Left lung (tissue), 10 donors: ENCODE measurements around the gene CLDN24. TPM values are rescaled to one million over a fixed set of nuclear protein-coding genes. Genes with fewer than 3 reads are reported as not detected.

Source experiments
- ATAC-seq: fragments of 200-7000 bp; cut with Tn5 transposase; one replicate; pipeline ENCODE4 v1.9.1; 2020; ENCODE audit warnings: moderate library complexity
- DNase-seq, 4 donors: peaks; one replicate each; pipeline ENCODE4 v3.0.0-alpha.2; 2013 to 2020
- H3K27ac ChIP-seq, 2 donors: fragments of 200-600 bp; sonication (generic) in 1 of 2; one replicate each; pipeline versions ENCODE4 v1.5.0 to v1.8.0; 2020 to 2021
- H3K27me3 ChIP-seq, 2 donors: fragments of 200-600 bp; sonication (generic) in 1 of 2; one replicate each; pipeline versions ENCODE4 v1.5.0 to v1.8.0; 2020 to 2021
- H3K36me3 ChIP-seq, 2 donors: fragments of 200-600 bp; sonication (generic) in 1 of 2; one replicate each; pipeline versions ENCODE4 v1.5.0 to v1.8.0; 2020 to 2021
- H3K4me1 ChIP-seq, 2 donors: fragments of 200-600 bp; one replicate each; pipeline ENCODE4 v1.8.0; 2021
- H3K4me3 ChIP-seq, 2 donors: fragments of 200-600 bp; sonication (generic) in 1 of 2; one replicate each; pipeline versions ENCODE4 v1.5.0 to v1.8.0; 2020 to 2021; ENCODE audit warnings: mild to moderate bottlenecking in 1 of 2
- H3K9me3 ChIP-seq, 2 donors: fragments of 200-600 bp; sonication (generic) in 1 of 2; one replicate each; pipeline versions ENCODE4 v1.5.0 to v1.8.0; 2020 to 2021
- intact Hi-C, 2 donors: fragments of 100-400 bp; cut with DNase I; formaldehyde crosslinking; loops; one replicate each; pipeline versions ENCODE4 v1.11.2 to v1.14.2; 2022
- polyA plus RNA-seq, 6 donors: library from polyadenylated mRNA; unstranded; fragments of 120-200 nt; gene quantifications; one replicate each; pipeline ENCODE4 v1.2.1, GENCODE V29; 2013; ENCODE audit not compliant: insufficient read length in 6 of 6
- total RNA-seq, 2 donors: library from RNA; stranded (reverse); fragmentation: NEBNext Ultra II Directional; extraction: Animal tissue kit (Norgen Biotek cat#: 25700); gene quantifications; one replicate each; pipeline ENCODE4 v1.2.1, GENCODE V29; 2021
- TF ChIP-seq, protein P1 (sequence below), 2 donors: fragments of 200-600 bp; sonication (generic) in 1 of 2; IDR thresholded peaks; one replicate each; pipeline versions ENCODE4 v1.5.0 to v1.8.0; 2021; ENCODE audit warnings: antibody characterized with exemption in 2 of 2
- donor health status: DM: no; HTN: yes; CAD: no.
- donor health status: DM: no; HTN: no; CAD: no.

CLDN24 gene
- total and polyA plus RNA-seq, 8 donors = 0.25 to 0.53 TPM; not detected in 6

DNA sequence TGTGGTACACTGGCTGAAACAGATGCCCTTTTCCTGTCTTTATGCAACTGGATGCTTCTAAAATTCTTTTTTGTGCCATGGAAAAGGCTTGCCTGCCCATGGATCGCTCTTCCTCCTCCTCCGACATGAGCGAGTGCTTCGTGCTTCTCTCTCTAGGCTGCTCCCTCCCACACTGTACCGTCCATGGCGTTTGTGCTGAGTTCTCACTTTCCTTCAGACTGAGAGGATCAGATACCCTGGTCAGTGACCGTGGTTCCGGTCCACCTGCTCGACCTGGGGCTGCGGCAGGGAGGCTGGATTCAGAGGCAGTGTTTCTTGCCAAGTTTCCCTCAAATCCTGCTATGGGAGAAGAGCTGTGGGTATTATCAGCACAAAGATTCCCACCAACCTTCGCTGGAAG is 10.2 kb upstream of the CLDN24 start:
- no peaks in the 10 kb centered on the region for H3K36me3 ChIP-seq
- DNase-seq = no peak
- TF ChIP-seq, protein P1, sequence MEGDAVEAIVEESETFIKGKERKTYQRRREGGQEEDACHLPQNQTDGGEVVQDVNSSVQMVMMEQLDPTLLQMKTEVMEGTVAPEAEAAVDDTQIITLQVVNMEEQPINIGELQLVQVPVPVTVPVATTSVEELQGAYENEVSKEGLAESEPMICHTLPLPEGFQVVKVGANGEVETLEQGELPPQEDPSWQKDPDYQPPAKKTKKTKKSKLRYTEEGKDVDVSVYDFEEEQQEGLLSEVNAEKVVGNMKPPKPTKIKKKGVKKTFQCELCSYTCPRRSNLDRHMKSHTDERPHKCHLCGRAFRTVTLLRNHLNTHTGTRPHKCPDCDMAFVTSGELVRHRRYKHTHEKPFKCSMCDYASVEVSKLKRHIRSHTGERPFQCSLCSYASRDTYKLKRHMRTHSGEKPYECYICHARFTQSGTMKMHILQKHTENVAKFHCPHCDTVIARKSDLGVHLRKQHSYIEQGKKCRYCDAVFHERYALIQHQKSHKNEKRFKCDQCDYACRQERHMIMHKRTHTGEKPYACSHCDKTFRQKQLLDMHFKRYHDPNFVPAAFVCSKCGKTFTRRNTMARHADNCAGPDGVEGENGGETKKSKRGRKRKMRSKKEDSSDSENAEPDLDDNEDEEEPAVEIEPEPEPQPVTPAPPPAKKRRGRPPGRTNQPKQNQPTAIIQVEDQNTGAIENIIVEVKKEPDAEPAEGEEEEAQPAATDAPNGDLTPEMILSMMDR (IDR thresholded peaks at IDR 0.05) = no peak
- no peak overlapping the region for H3K4me3 ChIP-seq
- no peaks in the 10 kb centered on the region for H3K27me3 ChIP-seq
- no peaks in the 10 kb centered on the region for H3K9me3 ChIP-seq
- intact Hi-C loops = no loop called here
- H3K27ac ChIP-seq = no peak overlapping the region
- no peak for ATAC-seq
- peaks cover 0 to 4% of the 10 kb centered on the region in 2 donors for H3K4me1 ChIP-seq

DNA sequence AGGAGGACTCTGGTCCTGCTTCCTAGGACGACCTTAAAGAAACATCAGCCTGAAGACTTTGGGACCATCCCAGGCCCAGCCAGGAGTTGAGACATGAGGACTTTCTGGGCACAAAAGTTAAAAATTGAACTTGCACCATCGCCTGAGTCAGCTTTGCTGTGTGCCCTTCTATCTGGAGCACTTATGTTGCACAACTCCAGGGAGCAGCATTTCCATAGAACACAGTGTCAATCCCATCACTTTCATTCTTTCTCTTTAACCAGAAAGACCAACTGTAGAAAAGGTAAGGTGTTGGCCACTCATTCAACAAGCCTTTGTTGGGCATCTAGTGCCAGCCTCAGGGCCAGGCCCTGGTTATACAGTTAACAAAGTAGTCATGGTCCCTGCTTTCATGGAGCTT is 8.6 kb upstream of the CLDN24 start:
- TF ChIP-seq, protein P1 (IDR thresholded peaks at IDR 0.05) = no peak
- no peak for ATAC-seq

DNA sequence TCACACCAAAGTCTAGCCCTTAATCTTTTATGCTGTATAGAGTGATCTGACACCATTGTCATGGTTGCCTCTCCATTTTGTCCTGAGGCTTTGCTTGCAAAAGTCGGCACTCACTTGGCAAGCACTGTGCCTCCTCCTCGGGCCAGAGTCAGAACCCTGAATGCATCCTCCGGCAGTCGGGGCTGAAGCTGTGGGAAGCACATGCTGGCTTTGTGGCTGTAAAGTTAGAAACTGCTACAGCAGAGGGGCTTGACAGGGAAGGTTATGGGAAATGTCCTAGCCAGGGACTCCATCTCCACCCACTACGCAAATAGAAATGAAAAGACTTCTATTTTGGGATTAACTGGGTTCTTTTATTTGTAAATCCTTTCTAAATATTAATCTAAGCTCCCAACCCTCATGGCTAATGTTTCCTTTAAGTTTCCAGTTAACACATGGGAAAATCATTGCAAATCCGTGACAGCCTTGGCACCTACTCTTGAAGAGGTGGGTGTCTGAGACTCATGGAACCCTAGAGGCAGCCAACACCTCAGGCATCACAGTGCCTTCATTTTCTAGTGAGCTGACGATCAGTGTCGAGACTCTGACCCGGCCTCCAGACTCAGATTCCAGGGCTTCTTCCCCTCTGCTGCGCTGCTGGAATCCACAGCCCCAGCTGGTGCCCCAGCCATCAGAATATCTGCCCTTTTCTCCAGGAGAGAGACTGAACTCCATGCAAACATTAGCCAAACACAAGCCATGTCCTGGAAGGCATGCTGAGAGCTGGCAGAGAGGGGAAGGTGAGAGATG is 7.9 kb upstream of the CLDN24 start:
- H3K4me1 ChIP-seq = no peaks in the 10 kb centered on the region
- intact Hi-C loops = no loop called here
- ATAC-seq (no peak), DNase-seq (no peak)
- no peak overlapping the region for H3K27ac ChIP-seq
- H3K36me3 ChIP-seq = no peaks in the 10 kb centered on the region
- H3K9me3 ChIP-seq = no peaks in the 10 kb centered on the region
- H3K4me3 ChIP-seq = no peak overlapping the region
- TF ChIP-seq, protein P1 (IDR thresholded peaks at IDR 0.05) = no peak
- no peaks in the 10 kb centered on the region for H3K27me3 ChIP-seq

More for the DNA sequence above, 8.6 kb upstream of the CLDN24 start:
- H3K4me3 ChIP-seq = no peak overlapping the region
- no peak overlapping the region for H3K27ac ChIP-seq
- H3K27me3 ChIP-seq = no peaks in the 10 kb centered on the region
- intact Hi-C loops = no loop called here
- H3K9me3 ChIP-seq = no peaks in the 10 kb centered on the region
- no peak for DNase-seq
- no peaks in the 10 kb centered on the region for H3K36me3 ChIP-seq
- H3K4me1 ChIP-seq = peaks cover 0 to 4% of the 10 kb centered on the region in 2 donors

DNA sequence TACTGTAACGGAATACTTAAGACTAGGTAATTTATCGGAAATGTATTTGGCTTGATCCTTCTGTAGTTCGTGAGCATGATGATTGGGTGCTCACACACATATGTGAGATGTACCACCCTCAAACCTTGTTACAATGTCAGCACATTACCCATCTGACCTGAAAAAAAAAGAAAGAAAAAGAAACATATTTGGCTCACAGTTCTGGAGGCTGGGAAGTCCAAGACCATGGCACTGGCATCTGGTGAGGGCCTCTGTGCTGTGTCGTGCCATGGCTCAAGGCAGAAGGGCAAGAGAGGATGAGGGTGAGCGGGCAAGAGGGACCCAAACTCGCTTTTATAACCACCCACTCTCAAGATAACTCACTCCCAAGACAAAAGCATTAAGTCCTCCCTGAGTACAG is 7.0 kb upstream of the CLDN24 start:
- intact Hi-C loops = no loop called here
- no peaks in the 10 kb centered on the region for H3K4me1 ChIP-seq
- no peaks in the 10 kb centered on the region for H3K9me3 ChIP-seq
- H3K27ac ChIP-seq = no peak overlapping the region
- TF ChIP-seq, protein P1 (IDR thresholded peaks at IDR 0.05) = no peak
- H3K27me3 ChIP-seq = no peaks in the 10 kb centered on the region
- no peak for DNase-seq
- no peak overlapping the region for H3K4me3 ChIP-seq
- H3K36me3 ChIP-seq = no peaks in the 10 kb centered on the region
- ATAC-seq = no peak

DNA sequence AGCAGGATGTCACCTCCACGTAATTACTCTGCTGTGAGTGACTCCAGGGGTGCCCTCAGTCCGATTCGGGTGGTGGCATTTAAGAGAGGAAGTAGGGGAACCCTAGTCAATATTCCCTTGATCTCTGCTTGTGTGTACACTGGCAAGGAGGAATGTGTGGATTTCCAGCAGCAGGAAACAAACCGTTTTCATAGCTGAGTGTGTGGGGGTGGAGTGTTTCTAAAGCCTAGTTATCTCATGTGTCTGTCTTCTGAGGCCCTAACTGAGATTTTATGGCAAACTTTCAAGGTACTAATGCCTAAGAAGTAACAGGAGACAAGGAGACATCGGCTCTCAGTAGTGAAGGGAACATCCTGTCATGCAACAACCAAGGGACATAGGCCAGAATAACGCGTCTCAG is 6.6 kb upstream of the CLDN24 start:
- ATAC-seq = no peak
- Histone ChIP-seq H3K27me3 (no peaks in the 10 kb centered on the region), H3K4me3 (no peak overlapping the region), H3K27ac (no peak overlapping the region), H3K9me3 (no peaks in the 10 kb centered on the region), H3K36me3 (no peaks in the 10 kb centered on the region), H3K4me1 (no peaks in the 10 kb centered on the region)
- intact Hi-C loops = no loop called here
- no peak for DNase-seq
- TF ChIP-seq, protein P1 (IDR thresholded peaks at IDR 0.05) = no peak
